SJSA1 (cell line): ENCODE measurements around the gene HMGN5. TPM values are rescaled to one million over a fixed set of nuclear protein-coding genes. Genes with fewer than 3 reads are reported as not detected.

Source experiments
- total RNA-seq: library from RNA; depleted of rRNA; stranded (reverse); fragments of >200 nt; shearing (Covaris generic); gene quantifications from 2 replicates; pipeline ENCODE4 v1.2.3, GENCODE V29; 2014; rRNA removed

The HMGN5 gene
- total RNA-seq, 1 experiment from 2014 or later = 1.1 TPM

Other genes with a start within 250 kb of the HMGN5 start
- gene SH3BGRL, start 189 bp upstream of the HMGN5 start, total RNA-seq = 141 and 176 TPM in 2 replicates